HG03520 (cell line): ENCODE results near the gene SLC66A2.

Experiments
- ATAC-seq: cut with Tn5 transposase; IDR thresholded peaks from one replicate; pipeline ENCODE4 v1.9.1; 2021; ENCODE audit warnings: mild to moderate bottlenecking, moderate library complexity; ENCODE audit not compliant: unreplicated experiment

SLC66A2 gene

GRCh38 chr18:79952456-79952995, 1.1 kb upstream of the SLC66A2 start:
- no peak for ATAC-seq

- ATAC-seq, result peak; percentile 14
Observed at GRCh38 chr18:79950515-79951341, 725 bp downstream of the SLC66A2 start.

GRCh38 chr18:79949697-79950487, 1.6 kb downstream of the SLC66A2 start:
- ATAC-seq, result no peak

DNA sequence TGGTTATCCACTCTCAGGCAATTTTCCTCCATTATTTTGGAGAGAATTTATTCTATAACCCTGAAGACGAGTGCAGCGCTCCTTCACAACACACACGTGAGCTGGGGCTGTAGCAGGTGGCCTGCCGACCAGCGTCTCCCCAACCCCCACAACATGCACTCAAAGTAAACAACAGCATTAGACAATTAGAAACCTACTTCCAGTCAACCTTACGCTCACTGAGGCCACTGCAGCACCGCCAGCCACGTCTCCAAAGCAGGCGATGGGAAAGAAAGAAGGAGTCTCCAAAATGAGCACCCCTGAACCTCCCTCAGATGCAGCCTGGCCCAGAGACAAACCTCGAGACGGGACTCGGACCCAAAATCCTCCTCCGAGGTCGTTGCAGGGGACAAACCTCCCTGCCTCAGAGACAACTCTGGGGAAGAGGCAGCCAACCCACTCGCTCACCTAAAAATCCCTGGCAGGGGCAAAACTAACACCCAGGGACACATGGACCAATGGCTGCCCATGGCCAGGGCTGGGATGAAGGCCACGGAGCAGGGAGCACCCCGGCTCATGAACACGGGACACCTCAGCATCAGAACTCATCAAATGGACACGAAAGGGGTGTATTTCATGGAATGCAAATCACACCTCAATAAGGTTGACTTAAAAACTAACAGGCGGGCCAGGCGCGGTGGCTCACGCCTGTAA, 2.6 kb downstream of the SLC66A2 start:
- no peak for ATAC-seq

DNA sequence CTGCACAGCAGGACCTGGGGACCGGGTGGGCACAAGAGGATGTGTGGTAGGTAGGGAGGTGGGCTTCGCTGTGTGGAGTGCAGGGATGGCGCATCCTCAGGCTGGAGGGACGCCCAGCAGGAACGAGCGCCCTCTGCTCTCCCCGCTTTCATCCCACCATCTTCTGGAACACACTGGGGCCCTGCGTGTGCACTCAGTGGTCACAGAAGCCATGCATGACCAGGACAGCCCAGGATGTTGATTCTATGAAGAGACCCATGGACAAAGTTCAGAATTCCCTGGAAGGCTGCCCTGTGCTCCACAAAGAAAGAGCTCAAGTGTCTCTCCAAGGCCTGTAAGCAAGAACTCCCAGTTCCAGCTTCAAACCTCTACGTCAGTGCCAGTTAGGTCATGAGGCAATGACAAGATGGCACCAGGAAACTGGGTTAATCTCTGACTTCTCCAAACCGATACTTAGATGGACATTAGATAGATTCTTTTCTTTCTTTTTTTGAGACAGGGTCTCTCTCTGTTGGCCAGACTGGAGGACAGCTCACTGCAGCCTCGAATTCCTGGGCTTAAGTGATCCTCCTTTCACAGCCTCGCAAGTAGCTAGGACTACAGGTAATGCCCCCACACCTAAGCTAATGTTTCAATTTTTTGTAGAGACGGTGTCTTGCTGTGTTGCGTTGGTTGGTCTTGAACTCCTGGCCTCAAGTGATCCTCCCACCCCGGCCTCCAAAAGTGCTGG, 3.4 kb downstream of the SLC66A2 start:
- ATAC-seq, result no peak

GRCh38 chr18:79947054-79947755, 4.2 kb downstream of the SLC66A2 start:
- ATAC-seq, result no peak

GRCh38 chr18:79945118-79946042, 6.1 kb downstream of the SLC66A2 start:
- ATAC-seq, result no peak

DNA sequence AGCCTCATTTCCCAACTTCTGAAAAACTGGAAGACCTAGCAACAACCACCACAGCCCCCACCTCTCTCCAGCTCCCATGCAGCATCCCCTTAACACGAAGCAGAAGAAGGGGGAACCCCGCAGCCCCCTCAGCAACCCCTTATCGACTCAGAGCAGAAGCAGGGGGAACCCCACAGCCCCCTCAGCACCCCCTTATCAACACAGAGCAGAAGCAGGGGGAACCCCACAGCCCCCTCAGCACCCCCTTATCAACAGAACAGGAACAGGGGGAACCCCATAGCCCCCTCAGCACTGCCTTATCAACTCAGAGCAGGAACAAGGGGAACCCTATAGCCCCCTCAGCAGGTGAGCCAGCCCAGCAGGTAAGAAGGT, 6.7 kb downstream of the SLC66A2 start:
- ATAC-seq, result no peak

DNA sequence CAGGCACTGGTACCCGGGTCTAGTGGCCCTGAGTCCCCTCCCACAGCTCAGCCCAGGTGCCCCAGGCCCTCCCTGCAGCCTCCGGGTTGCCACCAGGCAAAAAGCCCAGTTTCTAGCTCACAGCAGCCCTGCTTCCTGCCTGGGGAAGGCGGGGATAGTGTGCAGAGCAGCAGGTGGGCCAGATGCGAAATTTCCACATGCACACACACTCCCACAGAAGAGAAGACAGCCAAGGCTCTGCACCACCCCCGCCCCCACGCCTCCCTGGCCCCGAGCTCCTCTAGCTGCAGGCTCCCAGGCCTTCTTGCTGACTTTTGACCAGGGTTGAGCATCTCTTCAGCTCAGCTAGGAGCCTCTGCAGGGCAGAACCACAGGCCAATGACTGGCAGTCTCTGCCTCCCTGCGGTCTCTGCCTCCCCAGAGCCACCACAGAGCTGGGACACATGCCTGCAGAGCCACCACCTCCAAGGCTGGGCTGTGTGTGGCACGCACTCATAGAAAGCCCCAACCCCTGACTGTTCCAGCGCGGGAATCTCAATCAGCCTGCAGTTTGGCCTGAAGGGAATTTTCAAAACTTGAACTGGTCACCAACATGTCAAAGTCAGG, 7.2 kb downstream of the SLC66A2 start:
- no peak for ATAC-seq

- no peak for ATAC-seq
Observed at GRCh38 chr18:79943608-79944125, 7.8 kb downstream of the SLC66A2 start.

DNA sequence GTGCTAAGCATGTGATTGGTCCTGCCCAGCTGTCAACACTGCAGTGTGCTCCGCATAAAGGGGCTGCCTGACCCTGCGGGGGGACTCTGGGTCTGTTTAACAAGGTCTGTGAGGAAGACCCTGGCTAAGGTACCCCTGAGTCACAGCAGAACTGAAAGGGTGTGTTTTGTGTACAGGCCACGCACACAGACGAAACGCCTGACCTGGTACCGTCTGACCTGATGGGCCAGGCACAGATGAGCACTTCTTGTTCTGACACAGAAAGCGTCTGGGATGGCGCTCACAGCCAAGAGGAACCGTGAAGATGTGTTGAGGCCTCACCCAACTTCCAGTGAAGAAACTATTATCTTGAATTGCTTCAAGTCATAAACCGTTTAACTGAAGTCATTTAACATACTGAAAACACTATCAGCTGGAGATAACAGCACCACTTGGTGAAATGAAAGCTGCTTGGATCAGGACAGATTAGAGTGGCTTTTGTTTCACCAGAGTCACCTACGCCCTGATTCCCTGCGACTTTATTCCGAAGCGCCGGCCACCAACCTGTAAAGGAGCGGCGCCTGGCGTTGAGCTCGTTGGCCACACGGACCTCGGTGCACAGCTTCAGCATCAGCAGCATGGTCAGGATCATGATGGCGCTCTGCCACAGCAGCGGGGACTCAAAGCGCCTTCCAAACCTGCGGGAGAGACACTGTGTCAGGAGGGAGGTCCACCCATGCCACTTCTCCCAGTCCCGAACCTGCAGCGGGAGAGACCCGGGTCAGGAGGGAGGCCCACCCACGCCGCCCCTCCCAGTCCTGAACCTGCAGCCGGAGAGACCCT, 8.5 kb downstream of the SLC66A2 start:
- ATAC-seq, result no peak

DNA sequence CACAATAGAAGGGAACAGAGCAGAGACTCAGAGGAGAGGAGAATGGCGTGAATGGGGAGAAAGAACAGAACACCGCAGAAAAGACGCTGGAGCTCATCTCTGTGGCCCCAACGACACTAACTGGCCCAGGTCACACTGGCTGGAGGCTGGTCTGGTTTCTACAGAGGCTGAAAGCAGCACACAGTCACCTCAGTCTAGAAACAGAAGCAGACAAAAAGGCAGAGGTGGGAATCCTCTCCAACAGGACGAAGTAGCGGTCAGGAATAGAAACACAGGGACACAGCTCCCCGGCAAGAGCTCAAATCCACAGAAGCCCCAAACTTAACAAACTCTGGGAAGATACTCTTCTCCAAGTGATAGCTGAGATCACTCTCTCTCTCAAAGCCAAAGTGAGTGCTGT, 9.2 kb downstream of the SLC66A2 start:
- no peak for ATAC-seq

DNA sequence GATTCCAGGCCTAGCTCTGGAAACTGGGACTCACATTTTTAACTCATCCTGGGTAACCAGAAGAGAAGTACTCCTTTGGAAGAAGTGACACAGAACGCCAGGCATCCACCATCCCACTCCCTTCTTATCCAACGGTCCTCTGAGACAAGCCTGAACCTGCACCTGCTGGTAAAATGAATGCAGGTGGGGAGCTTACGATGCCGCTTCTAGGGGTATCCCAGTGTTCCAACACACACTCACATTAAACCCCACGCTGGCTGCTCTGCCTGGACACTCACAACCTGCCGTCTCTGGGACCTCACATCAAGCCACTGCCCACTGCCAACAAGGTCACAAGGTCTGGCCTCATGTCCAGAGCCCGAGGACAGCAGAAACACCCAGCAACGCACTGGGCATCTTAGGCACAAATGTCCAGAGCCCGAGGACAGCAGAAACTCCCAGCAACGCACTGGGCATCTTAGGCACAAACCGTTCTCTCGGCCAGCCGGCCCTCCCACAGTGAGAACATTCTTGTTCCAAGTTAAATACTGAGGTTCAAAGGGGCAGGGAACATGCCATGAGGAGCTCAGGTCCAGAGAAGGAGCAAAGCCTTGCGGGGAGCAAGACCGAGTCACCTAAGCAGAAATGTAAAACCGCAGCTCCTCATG, 9.9 kb downstream of the SLC66A2 start:
- no peak for ATAC-seq

DNA sequence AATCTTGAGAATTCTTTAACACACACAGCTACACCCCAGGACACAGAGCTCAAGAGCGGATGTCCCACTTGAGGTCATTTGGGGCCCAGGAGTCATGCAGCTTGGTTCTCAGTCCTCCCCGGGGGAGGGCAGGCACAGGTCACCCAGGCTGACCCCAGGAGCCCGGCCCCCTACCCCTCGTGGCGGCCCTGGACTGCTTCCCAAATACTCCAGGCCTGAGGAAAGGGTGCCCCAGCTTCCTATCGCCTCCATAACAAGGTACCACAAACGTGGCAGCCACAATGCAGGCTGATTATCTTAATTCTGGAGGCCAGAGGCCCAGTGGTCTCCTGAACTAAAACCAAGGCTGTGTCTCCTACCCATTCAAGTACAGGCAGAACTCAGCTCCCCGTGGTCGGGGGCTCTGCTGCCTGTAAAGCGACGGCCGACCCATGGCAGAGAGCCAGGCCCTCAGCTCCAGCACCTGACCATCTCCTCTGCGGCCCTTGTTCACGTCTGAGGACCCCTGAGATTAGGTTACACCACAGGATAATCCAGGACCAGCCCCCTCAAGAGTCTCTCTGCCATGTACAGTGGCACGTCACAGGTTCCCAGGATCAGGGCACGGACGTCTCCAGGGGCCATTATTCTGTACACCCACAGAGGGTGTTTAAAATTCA, 10.5 kb downstream of the SLC66A2 start:
- no peak for ATAC-seq

- ATAC-seq, result no peak
Observed at GRCh38 chr18:79940126-79940813, 11.2 kb downstream of the SLC66A2 start.

DNA sequence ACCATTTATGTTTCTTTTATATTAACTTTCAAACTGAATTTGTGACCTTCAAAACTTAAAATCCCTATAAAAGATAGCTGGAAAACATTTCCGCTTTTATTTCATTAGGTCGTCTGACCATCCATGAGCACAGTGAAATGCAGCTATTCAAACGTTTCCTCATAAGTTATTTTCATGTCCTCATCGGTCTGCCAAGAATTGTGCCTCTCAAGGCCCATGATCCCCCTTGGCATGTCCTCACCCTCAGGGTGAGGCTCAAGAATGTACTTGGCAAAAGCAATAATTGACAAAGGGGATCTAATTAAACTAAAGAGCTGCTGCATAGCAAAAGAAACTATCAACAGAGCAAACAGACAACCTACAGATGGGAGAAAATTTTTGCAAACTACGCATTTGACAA, 12.4 kb downstream of the SLC66A2 start:
- no peak for ATAC-seq
